ENCODE measurements around the gene SPATA17. TPM values are rescaled to one million over a fixed set of nuclear protein-coding genes. Genes with fewer than 3 reads are reported as not detected.

Gene SPATA17
- total and polyA plus RNA-seq, 10 donors = 0.06 to 0.10 TPM; not detected in 8

DNA sequence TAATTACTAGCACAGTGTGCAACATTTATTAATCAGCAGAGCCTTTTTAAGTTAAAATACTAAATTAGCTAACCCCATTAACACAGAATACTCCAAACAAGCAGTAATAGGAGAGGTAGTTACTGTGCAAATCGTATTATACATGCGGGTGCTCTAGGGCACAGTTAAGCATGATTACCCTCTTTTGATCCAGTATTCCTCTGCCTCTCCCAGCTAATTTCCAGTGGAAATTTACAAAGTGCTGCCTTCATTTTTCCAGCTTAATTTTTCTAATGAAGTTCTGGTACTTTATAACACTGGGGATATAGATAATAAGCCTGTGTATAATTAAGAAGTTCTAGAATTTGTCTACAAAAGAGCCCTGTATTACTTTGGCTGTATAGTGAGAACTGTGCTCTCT is 159.9 kb downstream of the SPATA17 start:
- WGBS, 5 donors = 85 to 99% (median 90%) methylated on average over 2 of the region's 2 CpGs
- DNase-seq = no peak
- TF ChIP-seq POLR2AphosphoS5 (IDR thresholded peaks at IDR 0.05) = no peak
- TF ChIP-seq, protein P1, sequence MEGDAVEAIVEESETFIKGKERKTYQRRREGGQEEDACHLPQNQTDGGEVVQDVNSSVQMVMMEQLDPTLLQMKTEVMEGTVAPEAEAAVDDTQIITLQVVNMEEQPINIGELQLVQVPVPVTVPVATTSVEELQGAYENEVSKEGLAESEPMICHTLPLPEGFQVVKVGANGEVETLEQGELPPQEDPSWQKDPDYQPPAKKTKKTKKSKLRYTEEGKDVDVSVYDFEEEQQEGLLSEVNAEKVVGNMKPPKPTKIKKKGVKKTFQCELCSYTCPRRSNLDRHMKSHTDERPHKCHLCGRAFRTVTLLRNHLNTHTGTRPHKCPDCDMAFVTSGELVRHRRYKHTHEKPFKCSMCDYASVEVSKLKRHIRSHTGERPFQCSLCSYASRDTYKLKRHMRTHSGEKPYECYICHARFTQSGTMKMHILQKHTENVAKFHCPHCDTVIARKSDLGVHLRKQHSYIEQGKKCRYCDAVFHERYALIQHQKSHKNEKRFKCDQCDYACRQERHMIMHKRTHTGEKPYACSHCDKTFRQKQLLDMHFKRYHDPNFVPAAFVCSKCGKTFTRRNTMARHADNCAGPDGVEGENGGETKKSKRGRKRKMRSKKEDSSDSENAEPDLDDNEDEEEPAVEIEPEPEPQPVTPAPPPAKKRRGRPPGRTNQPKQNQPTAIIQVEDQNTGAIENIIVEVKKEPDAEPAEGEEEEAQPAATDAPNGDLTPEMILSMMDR (IDR thresholded peaks at IDR 0.05 in 8 of 11, conservative IDR thresholded peaks at IDR 0.05 in 3 of 11) = no peak
- no peak for TF ChIP-seq POLR2A (IDR thresholded peaks at IDR 0.05)
- Histone ChIP-seq H3K27me3 (replicated peaks in 1 of 7) (no peaks in the 10 kb centered on the region), H3K27ac (no peak overlapping the region), H3K36me3 (no peaks in the 10 kb centered on the region), H3K4me3 (no peak overlapping the region), H3K9me3 (no peaks in the 10 kb centered on the region), H3K4me1 (no peaks in the 10 kb centered on the region)
- intact Hi-C loops (cut with DNase I; ENCODE audit: low total_unique reads) = no loop called here

DNA sequence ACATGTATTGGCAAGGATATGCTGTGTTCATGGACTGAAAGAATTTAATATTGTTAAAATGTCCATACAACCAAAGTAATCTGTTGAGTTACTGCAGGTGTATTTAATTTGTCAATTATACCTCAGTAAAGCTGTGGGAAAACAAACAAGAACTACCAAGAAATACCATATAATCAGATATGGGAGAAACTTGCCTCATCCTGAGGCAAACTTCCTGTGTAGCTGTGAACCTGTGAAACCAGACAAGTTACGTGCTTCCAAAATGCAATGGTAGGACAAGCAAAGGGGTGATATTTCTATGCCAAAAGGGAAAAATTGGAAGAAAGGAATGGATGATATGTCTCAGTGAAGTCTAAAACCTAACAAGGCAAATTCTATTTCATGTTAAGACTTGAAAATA is 174.6 kb downstream of the SPATA17 start:
- DNase-seq = no peak
- H3K27me3 ChIP-seq (replicated peaks in 1 of 7) = no peaks in the 10 kb centered on the region
- H3K36me3 ChIP-seq = no peaks in the 10 kb centered on the region
- no peak overlapping the region for H3K27ac ChIP-seq
- intact Hi-C loops (cut with DNase I; ENCODE audit: low total_unique reads) = no loop called here
- H3K9me3 ChIP-seq = peaks cover 0 to 10% (median 0%) of the 10 kb centered on the region in 8 donors
- TF ChIP-seq, protein P1 (IDR thresholded peaks at IDR 0.05 in 8 of 11, conservative IDR thresholded peaks at IDR 0.05 in 3 of 11) = no peak
- TF ChIP-seq POLR2A (IDR thresholded peaks at IDR 0.05) = no peak
- no peak for TF ChIP-seq POLR2AphosphoS5 (IDR thresholded peaks at IDR 0.05)
- 71 to 91% (median 81%) methylated on average over 1 of the region's 1 CpG for WGBS, 5 donors
- H3K4me3 ChIP-seq = no peak overlapping the region
- H3K4me1 ChIP-seq = no peaks in the 10 kb centered on the region

DNA sequence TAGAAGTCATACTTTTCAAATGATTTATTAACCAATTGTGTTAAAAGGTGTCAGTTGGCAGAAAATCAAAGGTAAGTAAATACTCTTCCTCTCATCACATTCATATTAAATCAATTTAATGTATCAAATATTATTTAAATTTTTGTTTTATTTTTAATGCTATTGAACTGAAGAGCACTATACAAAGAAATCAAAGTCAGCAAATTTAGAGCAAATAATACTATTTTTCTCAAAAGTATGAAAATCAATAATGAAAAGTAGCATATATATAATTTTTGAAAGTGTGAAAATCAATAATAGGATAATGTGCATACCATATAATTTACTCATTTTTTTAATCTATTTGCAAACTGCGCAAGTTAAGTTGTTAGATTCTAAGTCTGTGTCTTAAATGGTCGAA is 181.0 kb downstream of the SPATA17 start:
- Histone ChIP-seq H3K27me3 (replicated peaks in 1 of 7) (no peaks in the 10 kb centered on the region), H3K4me3 (no peak overlapping the region), H3K36me3 (no peaks in the 10 kb centered on the region), H3K9me3 (peaks cover 0 to 18% (median 6%) of the 10 kb centered on the region in 8 donors), H3K27ac (no peak overlapping the region), H3K4me1 (no peaks in the 10 kb centered on the region)
- intact Hi-C loops (cut with DNase I; ENCODE audit: low total_unique reads) = no loop called here
- TF ChIP-seq, protein P1 (IDR thresholded peaks at IDR 0.05 in 8 of 11, conservative IDR thresholded peaks at IDR 0.05 in 3 of 11) = no peak
- TF ChIP-seq POLR2AphosphoS5 (IDR thresholded peaks at IDR 0.05) (no peak), POLR2A (IDR thresholded peaks at IDR 0.05) (no peak)
- WGBS, 5 donors = 85 to 91% (median 90%) methylated on average over 2 of the region's 2 CpGs
- DNase-seq = no peak

DNA sequence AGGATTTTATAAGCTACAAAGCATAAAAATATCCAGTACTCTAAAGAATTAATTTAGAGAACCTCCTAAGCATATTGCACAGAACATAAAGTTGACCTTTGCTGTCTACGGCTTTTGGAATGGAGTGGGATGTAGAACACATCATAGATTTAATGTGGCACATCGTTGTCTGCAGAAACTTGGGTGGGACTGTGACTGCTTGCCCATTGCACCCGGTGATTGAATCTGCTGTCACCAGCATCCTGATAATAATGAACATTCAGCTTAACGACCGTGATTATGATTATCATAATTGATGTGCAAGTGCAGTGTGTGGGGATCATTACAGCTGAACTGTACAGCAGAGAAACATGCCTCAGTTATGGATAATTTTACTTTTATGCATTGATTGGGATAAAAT is 181.9 kb downstream of the SPATA17 start:
- no peaks in the 10 kb centered on the region for H3K36me3 ChIP-seq
- intact Hi-C loops (cut with DNase I; ENCODE audit: low total_unique reads) = no loop called here
- H3K9me3 ChIP-seq = peaks cover 0 to 27% (median 13%) of the 10 kb centered on the region in 8 donors
- H3K4me3 ChIP-seq = no peak overlapping the region
- no peak for DNase-seq
- H3K27ac ChIP-seq = no peak overlapping the region
- H3K27me3 ChIP-seq (replicated peaks in 1 of 7) = no peaks in the 10 kb centered on the region
- no peaks in the 10 kb centered on the region for H3K4me1 ChIP-seq
- 76 to 84% (median 80%) methylated on average over 5 of the region's 5 CpGs for WGBS, 5 donors
- TF ChIP-seq POLR2AphosphoS5 (IDR thresholded peaks at IDR 0.05) = no peak
- TF ChIP-seq, protein P1 (IDR thresholded peaks at IDR 0.05 in 8 of 11, conservative IDR thresholded peaks at IDR 0.05 in 3 of 11) = no peak
- TF ChIP-seq POLR2A (IDR thresholded peaks at IDR 0.05) = no peak

Measured in spleen (tissue), 11 donors.